ENCODE measurements around the gene FRK. TPM values are rescaled to one million over a fixed set of nuclear protein-coding genes. Genes with fewer than 3 reads are reported as not detected.

FRK gene
- total and polyA plus RNA-seq, 8 donors, result 1.0 to 23.3 (median 6.2) TPM

GRCh38 chr6:115908906-115909559, 151.7 kb downstream of the FRK start:
- intact Hi-C loops (cut with DNase I; ENCODE audit: low total_unique reads), result loop anchor here (10.0 kb wide), 1 partner anchor 1164 kb away; no protein-coding TSS in a partner anchor
- Histone ChIP-seq H3K4me3 (no peak overlapping the region), H3K27ac (no peak overlapping the region), H3K36me3 (no peaks in the 10 kb centered on the region), H3K27me3 (no peaks in the 10 kb centered on the region), H3K4me1 (no peaks in the 10 kb centered on the region), H3K9me3 (no peaks in the 10 kb centered on the region)
- DNase-seq, result no peak
- 67 to 76% (median 75%) methylated on average over 5 of the region's 5 CpGs for WGBS, 5 donors
- TF ChIP-seq EP300 (IDR thresholded peaks at IDR 0.05) (no peak), POLR2AphosphoS5 (IDR thresholded peaks at IDR 0.05) (no peak), POLR2A (IDR thresholded peaks at IDR 0.05) (no peak), CTCF (IDR thresholded peaks at IDR 0.05) (no peak)

DNA sequence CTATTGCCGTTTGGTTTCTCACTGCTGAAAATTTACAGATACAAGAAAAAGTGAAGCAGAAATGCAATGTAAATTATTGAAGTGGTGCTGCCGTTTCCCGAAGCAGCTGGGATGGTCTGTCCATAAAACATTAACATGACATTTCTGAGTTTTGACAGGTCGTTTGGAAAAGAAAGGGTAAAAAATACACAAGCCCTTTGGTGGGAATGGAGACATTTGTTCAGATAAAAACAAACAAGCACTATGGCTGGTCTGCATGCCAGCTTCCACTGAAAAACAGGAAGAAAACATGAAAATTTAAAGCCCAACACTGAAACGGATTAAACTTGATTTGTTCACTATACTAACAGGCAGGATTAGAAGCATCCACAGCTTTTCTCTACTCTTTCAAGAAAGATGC, 155.2 kb downstream of the FRK start:
- WGBS, 5 donors, result 41 to 67% (median 44%) methylated on average over 5 of the region's 5 CpGs
- Histone ChIP-seq H3K9me3 (no peaks in the 10 kb centered on the region), H3K27ac (no peak overlapping the region), H3K4me1 (no peaks in the 10 kb centered on the region), H3K36me3 (no peaks in the 10 kb centered on the region), H3K27me3 (no peaks in the 10 kb centered on the region), H3K4me3 (no peak overlapping the region)
- no peak for TF ChIP-seq CTCF (IDR thresholded peaks at IDR 0.05)
- TF ChIP-seq EP300 (IDR thresholded peaks at IDR 0.05), result no peak
- no peak for TF ChIP-seq POLR2AphosphoS5 (IDR thresholded peaks at IDR 0.05)
- TF ChIP-seq POLR2A (IDR thresholded peaks at IDR 0.05), result no peak
- intact Hi-C loops (cut with DNase I; ENCODE audit: low total_unique reads), result loop anchor here (10.0 kb wide), 1 partner anchor 1161 kb away; no protein-coding TSS in a partner anchor
- DNase-seq, result no peak

DNA sequence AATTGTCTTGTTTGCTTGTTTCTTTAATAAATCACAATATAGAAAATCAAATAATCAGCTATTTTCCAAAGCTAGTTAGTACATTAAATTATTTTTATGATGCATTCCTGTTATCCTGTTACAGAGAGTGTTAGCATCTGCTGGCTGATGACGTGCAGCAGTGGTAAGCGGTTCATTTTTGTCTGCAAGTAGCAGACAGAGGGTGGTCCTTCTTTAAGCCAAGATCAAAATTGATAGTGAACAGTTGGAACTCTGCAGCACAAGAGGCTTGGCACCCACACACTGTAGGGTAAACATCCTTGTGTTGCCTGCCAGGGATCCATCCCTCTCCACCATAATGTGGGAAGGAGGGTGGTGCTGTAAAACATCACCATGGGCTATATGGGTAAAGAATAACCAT, 158.3 kb downstream of the FRK start:
- Histone ChIP-seq H3K36me3 (no peaks in the 10 kb centered on the region), H3K9me3 (no peaks in the 10 kb centered on the region), H3K27ac (no peak overlapping the region), H3K4me1 (no peaks in the 10 kb centered on the region), H3K4me3 (no peak overlapping the region), H3K27me3 (no peaks in the 10 kb centered on the region)
- WGBS, 5 donors, result 68 to 81% (median 78%) methylated on average over 2 of the region's 2 CpGs
- intact Hi-C loops (cut with DNase I; ENCODE audit: low total_unique reads), result loop anchor here (10.0 kb wide), 1 partner anchor 1158 kb away; no protein-coding TSS in a partner anchor
- peak in 1 of 2 donors; percentile 71 for DNase-seq
- TF ChIP-seq POLR2AphosphoS5 (IDR thresholded peaks at IDR 0.05) (no peak), CTCF (IDR thresholded peaks at IDR 0.05) (no peak), EP300 (IDR thresholded peaks at IDR 0.05) (no peak), POLR2A (IDR thresholded peaks at IDR 0.05) (no peak)

- no peaks in the 10 kb centered on the region for H3K4me1 ChIP-seq
- intact Hi-C loops (cut with DNase I; ENCODE audit: low total_unique reads), result loop anchor here (10.0 kb wide), 1 partner anchor 1157 kb away; no protein-coding TSS in a partner anchor
- TF ChIP-seq EP300 (IDR thresholded peaks at IDR 0.05), result no peak
- no peak for TF ChIP-seq CTCF (IDR thresholded peaks at IDR 0.05)
- TF ChIP-seq POLR2AphosphoS5 (IDR thresholded peaks at IDR 0.05), result no peak
- no peak for TF ChIP-seq POLR2A (IDR thresholded peaks at IDR 0.05)
- H3K27me3 ChIP-seq, result no peaks in the 10 kb centered on the region
- H3K4me3 ChIP-seq, result no peak overlapping the region
- no peak overlapping the region for H3K27ac ChIP-seq
- WGBS, 5 donors, result 58 to 64% (median 60%) methylated on average over 3 of the region's 3 CpGs
- no peaks in the 10 kb centered on the region for H3K9me3 ChIP-seq
- peak in 1 of 2 donors; percentile 43 for DNase-seq
- H3K36me3 ChIP-seq, result no peaks in the 10 kb centered on the region
Measured at GRCh38 chr6:115901896-115902295, 158.8 kb downstream of the FRK start.

Data from stomach (tissue), 9 donors.